AG09309 (cell line): ENCODE results near the gene DHX29.

Source experiments
- DNase-seq: peaks from one replicate; pipeline ENCODE4 v3.0.0-alpha.2; 2010; ENCODE audit warnings: low read depth
- H3K4me3 ChIP-seq: 2 replicates; pipeline ENCODE4 v1.5.1; 2011; ENCODE audit warnings: mild to moderate bottlenecking, low read depth, low read length, moderate library complexity; ENCODE audit not compliant: control insufficient read depth
- CTCF ChIP-seq: IDR thresholded peaks from 2 replicates; pipeline ENCODE4 v1.5.1; 2011; ENCODE audit warnings: mild to moderate bottlenecking, low read depth, low read length, inconsistent platforms; ENCODE audit not compliant: insufficient read depth, control insufficient read depth; ENCODE audit errors: missing control alignments

Gene DHX29

GRCh38 chr5:55222985-55223811 is 84.3 kb downstream of the DHX29 start:
- no peak for TF ChIP-seq CTCF
- H3K4me3 ChIP-seq: no peak overlapping the region
- no peak for DNase-seq

- no peak for TF ChIP-seq CTCF
- DNase-seq: no peak
- no peak overlapping the region for H3K4me3 ChIP-seq
Observed at GRCh38 chr5:55222092-55222984, 85.2 kb downstream of the DHX29 start.

GRCh38 chr5:55220433-55221185 is 86.9 kb downstream of the DHX29 start:
- peak; percentile 5 for TF ChIP-seq CTCF
- peak overlapping the region; percentile 41 for H3K4me3 ChIP-seq
- no peak for DNase-seq

GRCh38 chr5:55219770-55220169 is 87.7 kb downstream of the DHX29 start:
- TF ChIP-seq CTCF: no peak
- DNase-seq: no peak

GRCh38 chr5:55218967-55219366 is 88.5 kb downstream of the DHX29 start:
- DNase-seq: no peak
- no peak overlapping the region for H3K4me3 ChIP-seq
- TF ChIP-seq CTCF: no peak

More at GRCh38 chr5:55219770-55220169, 87.7 kb downstream of the DHX29 start:
- no peak overlapping the region for H3K4me3 ChIP-seq
